K562 (cell line): ENCODE measurements around the gene PSMG3. TPM values are rescaled to one million over a fixed set of nuclear protein-coding genes. Genes with fewer than 3 reads are reported as not detected.
A peak's percentile ranks its signal among the peaks of the same experiment; 100 is the strongest.

Source experiments
- ARID3A ChIP-seq: IDR thresholded peaks from 2 replicates; pipeline ENCODE4 v1.6.1; 2012; ENCODE audit warnings: low read depth, low read length, improper control_type of control experiment, borderline replicate concordance
- CBFA2T2 ChIP-seq: fragments of 450-650 bp; conservative IDR thresholded peaks from 2 replicates; pipeline ENCODE4 v1.6.1; 2017; ENCODE audit warnings: mild to moderate bottlenecking
- DNMT1 ChIP-seq: fragments of 450-650 bp; IDR thresholded peaks from 2 replicates; pipeline ENCODE4 v1.6.1; 2016; ENCODE audit warnings: antibody characterized with exemption, mild to moderate bottlenecking
- EHMT2 ChIP-seq: fragments of 450-650 bp; IDR thresholded peaks from 2 replicates; pipeline ENCODE4 v1.6.1; 2018; ENCODE audit warnings: antibody characterized with exemption
- JUND ChIP-seq, 2 experiments: IDR thresholded peaks; 2 replicates in 1 of 2; 3 replicates in 1 of 2; pipeline ENCODE4 v1.6.1; 2011; ENCODE audit warnings: borderline replicate concordance in 2 of 2, low read depth in 2 of 2, low read length in 2 of 2, improper control_type of control experiment in 1 of 2, missing biosample characterization in 1 of 2, missing genetic modification characterization in 1 of 2, missing genetic modification reagents in 1 of 2
- KDM1A ChIP-seq, 2 experiments: fragments of 450-650 bp; IDR thresholded peaks; 2 replicates each; pipeline ENCODE4 v1.6.1; 2016; ENCODE audit warnings: mild to moderate bottlenecking in 2 of 2
- MBD1 ChIP-seq: fragments of 250-450 bp; sonication (Bioruptor Pico); IDR thresholded peaks from 2 replicates; pipeline ENCODE4 v1.8.0; 2022; ENCODE audit warnings: inconsistent platforms
- MYC ChIP-seq, 2 experiments: fragments of 250-450 bp in 1 of 2; sonication (Bioruptor Pico) in 1 of 2; IDR thresholded peaks; 2 replicates each; pipeline versions ENCODE4 v1.5.1 to v1.6.1; 2012 to 2021; ENCODE audit warnings: low read depth in 2 of 2, borderline replicate concordance in 1 of 2, improper control_type of control experiment in 1 of 2, low read length in 1 of 2, mild to moderate bottlenecking in 1 of 2, moderate library complexity in 1 of 2
- NCOR1 ChIP-seq: fragments of 450-650 bp; IDR thresholded peaks from 2 replicates; pipeline ENCODE4 v1.6.1; 2016; ENCODE audit warnings: mild to moderate bottlenecking, moderate library complexity
- PHTF2 ChIP-seq: fragments of 250-450 bp; sonication (Bioruptor Pico); IDR thresholded peaks from 2 replicates; pipeline ENCODE4 v1.5.0; 2021; ENCODE audit warnings: mild to moderate bottlenecking
- RBFOX2 ChIP-seq: fragments of 200-400 bp; formaldehyde crosslinking; IDR thresholded peaks from 2 replicates; pipeline ENCODE4 v1.6.1; 2017; ENCODE audit warnings: low read depth, mild to moderate bottlenecking, low read length, moderate library complexity
- RFX1 ChIP-seq: fragments of 450-650 bp; IDR thresholded peaks from 2 replicates; pipeline ENCODE4 v1.6.1; 2016; ENCODE audit warnings: mild to moderate bottlenecking, moderate library complexity
- SMAD2 ChIP-seq: fragments of 150-350 bp; IDR thresholded peaks from 2 replicates; pipeline ENCODE4 v1.6.1; 2014; ENCODE audit warnings: low read depth, mild to moderate bottlenecking, low read length
- SMARCA4 ChIP-seq: fragments of 450-650 bp; IDR thresholded peaks from 2 replicates; pipeline ENCODE4 v1.6.1; 2016
- TEAD2 ChIP-seq: fragments of 450-650 bp; IDR thresholded peaks from 2 replicates; pipeline ENCODE4 v1.6.1; 2016; ENCODE audit warnings: missing genetic modification characterization, control low read depth, missing compliant biosample characterization
- USF1 ChIP-seq: sonication (generic); formaldehyde crosslinking; IDR thresholded peaks from 2 replicates; pipeline ENCODE4 v1.9.0; 2022; ENCODE audit warnings: mild to moderate bottlenecking, missing genetic modification reagents
- ZBTB33 ChIP-seq: sonication (generic); formaldehyde crosslinking; IDR thresholded peaks from 2 replicates; pipeline ENCODE4 v1.8.1; 2023; ENCODE audit warnings: mild to moderate bottlenecking, missing genetic modification reagents
- polyA plus RNA-seq, 8 experiments: library from polyadenylated mRNA; depleted of rRNA in 4 of 8; stranded (reverse) in 5 of 8; unstranded in 3 of 8; fragments of >200 nt; fragmentation: Nextera tagmentation in 2 of 8; fragmentation: Illumina TruSeq in 1 of 8; extraction: Ambion mirVana in 2 of 8; extraction: Trizol in 1 of 8; gene quantifications; 2 replicates each; pipeline versions ENCODE4 v1.2.1 to v1.2.3, GENCODE V29; 2011 to 2014; ENCODE audit warnings: inconsistent platforms in 1 of 8, missing spikeins in 1 of 8
- total RNA-seq, 7 experiments: library from RNA; depleted of rRNA in 6 of 7; stranded (reverse); fragments of >200 nt in 6 of 7; fragmentation: Illumina TruSeq in 2 of 7; extraction: Trizol in 2 of 7; gene quantifications; 2 replicates each; pipeline versions ENCODE4 v1.2.1 to v1.2.3, GENCODE V29; 2011 to 2021; ENCODE audit warnings: low replicate concordance in 1 of 7

Gene PSMG3
- total and polyA plus RNA-seq, 9 of the 15 experiments (the other 6 are each of a cell fraction or from before 2014, with no cell fraction given) = 34.8 to 122 (median 80.1) TPM

- TF ChIP-seq ZBTB33 = peak; percentile 37; the same call in 1 of the 2 replicates
- TF ChIP-seq DNMT1 = no peak
- TF ChIP-seq PHTF2 (CRISPR knock-in tag) = no peak
- peak; percentile 34; the same call in 1 of the 2 replicates for TF ChIP-seq SMARCA4
- peak; percentile 90 to 96 for TF ChIP-seq KDM1A (IDR thresholded peaks at IDR 0.05)
- TF ChIP-seq MBD1 (CRISPR knock-in tag) = no peak
- 0 out of 2 replicates have a peak, but pooled peaks have one; percentile 45 for TF ChIP-seq SMAD2
- peak; percentile 45; the same call in 1 of the 2 replicates for TF ChIP-seq TEAD2 (tag)
- TF ChIP-seq JUND (IDR thresholded peaks at IDR 0.05; ENCODE audit: borderline replicate concordance, low read depth, low read length) = peak; percentile 68; the same call in 1 of the 2 replicates
- TF ChIP-seq JUND (tag; IDR thresholded peaks at IDR 0.05; ENCODE audit: borderline replicate concordance, low read depth, low read length) = no peak; the same call in 2 of the 3 replicates
- TF ChIP-seq ARID3A = peak; percentile 86; the same call in 1 of the 2 replicates
- peak; percentile 34; the same call in 1 of the 2 replicates for TF ChIP-seq RBFOX2
- peak; percentile 55 for TF ChIP-seq MYC (IDR thresholded peaks at IDR 0.05; ENCODE audit: low read depth, low read length)
- no peak for TF ChIP-seq MYC (CRISPR knock-in tag; IDR thresholded peaks at IDR 0.05; ENCODE audit: borderline replicate concordance, low read depth)
- no peak for TF ChIP-seq EHMT2
- peak; percentile 82 for TF ChIP-seq NCOR1
- peak; percentile 72 for TF ChIP-seq USF1 (CRISPR knock-in tag)
- peak; percentile 100 for TF ChIP-seq RFX1
- peak; percentile 72 for TF ChIP-seq CBFA2T2
These were observed 32.1 kb downstream of the PSMG3 start (continued) for GRCh38 chr7:1537535-1538412.
